ENCODE data around the gene KIAA0513. TPM values are rescaled to one million over a fixed set of nuclear protein-coding genes. Genes with fewer than 3 reads are reported as not detected.
A peak's percentile ranks its signal among the peaks of the same experiment; 100 is the strongest.

The KIAA0513 gene
- total RNA-seq, 4 donors from 2014 or later, result 8.2 to 22.4 (median 21.4) TPM

GRCh38 chr16:85040685-85041084 is 13.1 kb downstream of the KIAA0513 start:
- Histone ChIP-seq H3K36me3 (no peaks in the 10 kb centered on the region), H3K27me3 (no peaks in the 10 kb centered on the region), H3K27ac (no peak overlapping the region), H3K9me3 (no peaks in the 10 kb centered on the region), H3K4me1 (peaks cover 5 to 21% of the 10 kb centered on the region in 2 donors), H3K4me3 (no peak overlapping the region)
- TF ChIP-seq POLR2A (IDR thresholded peaks at IDR 0.05) (no peak), CTCF (IDR thresholded peaks at IDR 0.05 in 4 of 5, conservative IDR thresholded peaks at IDR 0.05 in 1 of 5) (no peak)
- intact Hi-C loops (cut with DNase I; ENCODE audit: low total_unique reads) (no loop called here), in situ Hi-C loops (cut with MboI; ENCODE audit: low sequenced_read_pairs in 4 of 4) (no loop called here)
- ATAC-seq (no peak), DNase-seq (no peak)

- Histone ChIP-seq H3K4me3 (peak overlapping the region in 2 of 4 donors; percentile 13 to 44), H3K27me3 (no peaks in the 10 kb centered on the region), H3K9me3 (no peaks in the 10 kb centered on the region), H3K4me1 (peaks cover 5 to 21% of the 10 kb centered on the region in 2 donors), H3K27ac (no peak overlapping the region), H3K36me3 (no peaks in the 10 kb centered on the region)
- intact Hi-C loops (cut with DNase I; ENCODE audit: low total_unique reads), result no loop called here
- DNase-seq (peak in 1 of 2 donors; percentile 46), ATAC-seq (peak; percentile 62 to 86)
- in situ Hi-C loops (cut with MboI; ENCODE audit: low sequenced_read_pairs in 4 of 4), result no loop called here
- TF ChIP-seq CTCF (IDR thresholded peaks at IDR 0.05 in 4 of 5, conservative IDR thresholded peaks at IDR 0.05 in 1 of 5) (no peak), POLR2A (IDR thresholded peaks at IDR 0.05) (no peak)
Observed at GRCh38 chr16:85041219-85042166, 13.9 kb downstream of the KIAA0513 start.

GRCh38 chr16:85042167-85042526 is 14.6 kb downstream of the KIAA0513 start:
- TF ChIP-seq CTCF (IDR thresholded peaks at IDR 0.05 in 4 of 5, conservative IDR thresholded peaks at IDR 0.05 in 1 of 5), result no peak
- TF ChIP-seq POLR2A (IDR thresholded peaks at IDR 0.05), result no peak
- in situ Hi-C loops (cut with MboI; ENCODE audit: low sequenced_read_pairs in 4 of 4), result no loop called here
- ATAC-seq, result no peak
- DNase-seq, result no peak
- no peaks in the 10 kb centered on the region for H3K9me3 ChIP-seq
- H3K27ac ChIP-seq, result no peak overlapping the region
- H3K27me3 ChIP-seq, result no peaks in the 10 kb centered on the region
- H3K36me3 ChIP-seq, result no peaks in the 10 kb centered on the region
- peak overlapping the region in 1 of 4 donors; percentile 44 for H3K4me3 ChIP-seq
- intact Hi-C loops (cut with DNase I; ENCODE audit: low total_unique reads), result no loop called here
- peaks cover 5 to 21% of the 10 kb centered on the region in 2 donors for H3K4me1 ChIP-seq

- intact Hi-C loops (cut with DNase I; ENCODE audit: low total_unique reads) (no loop called here), in situ Hi-C loops (cut with MboI; ENCODE audit: low sequenced_read_pairs in 4 of 4) (no loop called here)
- TF ChIP-seq POLR2A (IDR thresholded peaks at IDR 0.05), result no peak
- TF ChIP-seq CTCF (IDR thresholded peaks at IDR 0.05 in 4 of 5, conservative IDR thresholded peaks at IDR 0.05 in 1 of 5), result no peak
- Histone ChIP-seq H3K4me3 (no peak overlapping the region), H3K9me3 (no peaks in the 10 kb centered on the region), H3K4me1 (peaks cover 5 to 21% of the 10 kb centered on the region in 2 donors), H3K27ac (no peak overlapping the region), H3K27me3 (no peaks in the 10 kb centered on the region), H3K36me3 (no peaks in the 10 kb centered on the region)
- ATAC-seq (no peak), DNase-seq (no peak)
Observed at GRCh38 chr16:85042606-85043005, 15.0 kb downstream of the KIAA0513 start.

Data from gastrocnemius medialis (tissue), 4 donors.